Liver (tissue), 9 donors: ENCODE results near the gene RAD51B. TPM values are rescaled to one million over a fixed set of nuclear protein-coding genes. Genes with fewer than 3 reads are reported as not detected.

ENCODE experiments used
- DNase-seq: peaks from one replicate; pipeline ENCODE4 v3.0.0-alpha.2; 2017; ENCODE audit warnings: low spot score
- H3K27ac ChIP-seq, 2 donors: one replicate each; pipeline ENCODE4 v1.7.0; 2013; ENCODE audit warnings: inconsistent platforms in 2 of 2, low read length in 2 of 2, control low read depth in 1 of 2, low read depth in 1 of 2, mild to moderate bottlenecking in 1 of 2
- H3K27me3 ChIP-seq, 4 donors: one replicate each; pipeline versions ENCODE4 v1.6.1 to v1.7.0; 2013; ENCODE audit warnings: low read length in 3 of 4, inconsistent platforms in 1 of 4, mild to moderate bottlenecking in 1 of 4, moderate library complexity in 1 of 4; ENCODE audit not compliant: control insufficient read depth in 4 of 4, insufficient read depth in 4 of 4
- H3K36me3 ChIP-seq, 4 donors: one replicate each; pipeline versions ENCODE4 v1.6.1 to v1.7.0; 2013; ENCODE audit warnings: low read length in 3 of 4, mild to moderate bottlenecking in 3 of 4, low read depth in 1 of 4, moderate library complexity in 1 of 4; ENCODE audit not compliant: control insufficient read depth in 4 of 4, insufficient read depth in 3 of 4
- H3K4me1 ChIP-seq, 4 donors: one replicate each; pipeline versions ENCODE4 v1.6.1 to v1.7.0; 2013; ENCODE audit warnings: low read length in 3 of 4, mild to moderate bottlenecking in 3 of 4, moderate library complexity in 1 of 4; ENCODE audit not compliant: control insufficient read depth in 4 of 4, insufficient read depth in 4 of 4
- H3K4me3 ChIP-seq, 3 donors: one replicate each; pipeline versions ENCODE4 v1.6.1 to v1.7.0; 2013; ENCODE audit warnings: low read length in 3 of 3, control low read depth in 1 of 3, low read depth in 1 of 3, mild to moderate bottlenecking in 1 of 3
- H3K9ac ChIP-seq, 2 donors: one replicate each; pipeline ENCODE4 v1.7.0; 2013; ENCODE audit warnings: low read length in 2 of 2, mild to moderate bottlenecking in 2 of 2, moderate library complexity in 2 of 2, control low read depth in 1 of 2, low read depth in 1 of 2
- H3K9me3 ChIP-seq, 4 donors: one replicate each; pipeline versions ENCODE4 v1.6.1 to v1.7.0; 2013; ENCODE audit warnings: low read length in 3 of 4; ENCODE audit not compliant: control insufficient read depth in 4 of 4
- EGR1 ChIP-seq, 2 donors: IDR thresholded peaks; 2 replicates each; pipeline ENCODE4 v1.6.1; 2016 to 2018; ENCODE audit warnings: antibody characterized with exemption in 2 of 2, low read depth in 2 of 2
- FOXA1 ChIP-seq: IDR thresholded peaks from 2 replicates; pipeline ENCODE4 v1.6.1; 2016; ENCODE audit warnings: antibody characterized with exemption
- FOXA2 ChIP-seq: IDR thresholded peaks from 2 replicates; pipeline ENCODE4 v1.6.1; 2016; ENCODE audit warnings: antibody characterized with exemption
- GABPA ChIP-seq, 2 donors: IDR thresholded peaks in 1 of 2; conservative IDR thresholded peaks in 1 of 2; 2 replicates each; pipeline ENCODE4 v1.6.1; 2016; ENCODE audit warnings: antibody characterized with exemption in 2 of 2, mild to moderate bottlenecking in 1 of 2, moderate library complexity in 1 of 2
- HNF4A ChIP-seq, 2 donors: conservative IDR thresholded peaks; 2 replicates each; pipeline ENCODE4 v1.6.1; 2016; ENCODE audit warnings: antibody characterized with exemption in 2 of 2, mild to moderate bottlenecking in 2 of 2
- JUND ChIP-seq, 2 donors: IDR thresholded peaks; 2 replicates each; pipeline ENCODE4 v1.6.1; 2016; ENCODE audit warnings: antibody characterized with exemption in 2 of 2
- NR2F2 ChIP-seq: IDR thresholded peaks from 2 replicates; pipeline ENCODE4 v1.6.1; 2016; ENCODE audit warnings: antibody characterized with exemption
- RAD21 ChIP-seq, 2 donors: IDR thresholded peaks; 2 replicates each; pipeline ENCODE4 v1.6.1; 2016; ENCODE audit warnings: antibody characterized with exemption in 2 of 2, mild to moderate bottlenecking in 2 of 2
- RXRA ChIP-seq, 2 donors: IDR thresholded peaks; 2 replicates each; pipeline ENCODE4 v1.6.1; 2017 to 2018; ENCODE audit warnings: antibody characterized with exemption in 2 of 2, mild to moderate bottlenecking in 1 of 2
- SP1 ChIP-seq: IDR thresholded peaks from 2 replicates; pipeline ENCODE4 v1.6.1; 2018; ENCODE audit warnings: antibody characterized with exemption, mild to moderate bottlenecking
- TAF1 ChIP-seq: conservative IDR thresholded peaks from 2 replicates; pipeline ENCODE4 v1.6.1; 2016; ENCODE audit warnings: antibody characterized with exemption, mild to moderate bottlenecking
- YY1 ChIP-seq: IDR thresholded peaks from 2 replicates; pipeline ENCODE4 v1.6.1; 2016; ENCODE audit warnings: antibody characterized with exemption, mild to moderate bottlenecking
- ZBTB33 ChIP-seq: IDR thresholded peaks from 2 replicates; pipeline ENCODE4 v1.6.1; 2016; ENCODE audit warnings: antibody characterized with exemption
- WGBS: extraction: QIAGEN DNeasy Blood & Tissue Kit; methylation state at CpG from one replicate; pipeline ENCODE4 v1.1.7; 2013; 5-methylcytosine and 5-hydroxymethylcytosine counted together
- polyA plus RNA-seq, 2 donors: library from polyadenylated mRNA; stranded (reverse) in 1 of 2; unstranded in 1 of 2; fragments of 200-250 nt in 1 of 2; fragments of >200 nt in 1 of 2; fragmentation: Nextera tagmentation in 1 of 2; extraction: Ambion mirVana in 1 of 2; gene quantifications; one replicate each; pipeline versions ENCODE4 v1.2.1 to v1.2.3, GENCODE V29; 2013 to 2015
- total RNA-seq, 2 donors: library from RNA; depleted of rRNA; stranded (reverse); fragments of >200 nt; gene quantifications; one replicate each; pipeline ENCODE4 v1.2.3, GENCODE V29; 2014
- TF ChIP-seq, protein P1 (sequence below): IDR thresholded peaks from 2 replicates; pipeline ENCODE4 v1.6.1; 2016; ENCODE audit warnings: antibody characterized with exemption
- TF ChIP-seq, protein P2 (sequence below): IDR thresholded peaks from 2 replicates; pipeline ENCODE4 v1.6.1; 2016; ENCODE audit warnings: antibody characterized with exemption, mild to moderate bottlenecking
- TF ChIP-seq, protein P3 (sequence below): fragments of 150-350 bp; IDR thresholded peaks from 2 replicates; pipeline ENCODE4 v1.5.1; 2017; ENCODE audit warnings: improper control_type of control experiment, low read depth, low read length; ENCODE audit not compliant: missing input control
- TF ChIP-seq, protein P4 (sequence below): IDR thresholded peaks from 2 replicates; pipeline ENCODE4 v1.6.1; 2016; ENCODE audit warnings: antibody characterized with exemption
- donor health status: healthy.
- donor health status: healthy.
- donor health status: healthy.
- donor health status: healthy.
- donor health status: healthy.

RAD51B gene
- total and polyA plus RNA-seq, 4 donors: 0.81 to 12.9 (median 2.4) TPM

DNA sequence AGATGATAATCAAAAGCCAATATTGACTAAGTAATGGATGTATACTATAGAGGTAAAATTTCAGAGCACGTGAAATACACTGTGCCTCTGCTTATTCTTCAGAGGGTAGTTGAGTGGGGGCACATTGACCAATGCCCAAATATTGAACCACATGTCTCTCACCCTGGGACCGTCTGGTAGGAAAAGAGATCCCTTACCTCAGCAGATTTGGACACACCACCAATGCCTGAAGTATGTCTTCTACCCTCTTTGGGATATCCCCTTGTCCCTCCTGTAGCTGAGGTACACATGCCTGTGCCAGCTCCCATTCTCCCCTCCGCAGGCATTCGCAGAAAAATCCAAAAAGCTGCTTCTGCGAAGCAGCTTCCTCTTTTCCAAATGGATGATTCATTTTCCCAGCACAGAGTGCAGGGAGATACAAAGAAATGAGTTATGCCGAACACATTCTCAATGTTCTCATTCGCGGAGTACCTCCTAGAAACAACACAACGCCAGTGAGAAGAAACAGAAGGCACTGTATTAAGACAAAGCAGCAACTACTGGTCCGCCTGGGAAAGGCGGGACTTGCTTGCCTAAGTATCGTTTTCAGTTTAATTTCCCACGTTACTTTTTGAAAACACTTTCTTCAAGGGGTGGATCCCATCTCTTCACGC is 3.9 kb upstream of the RAD51B start:
- Histone ChIP-seq H3K27me3 (no peaks in the 10 kb centered on the region), H3K9ac (peak overlapping the region; percentile 73 to 80), H3K4me1 (peaks cover 8 to 30% (median 21%) of the 10 kb centered on the region in 4 donors), H3K36me3 (peaks cover 0 to 15% (median 9%) of the 10 kb centered on the region in 4 donors), H3K9me3 (no peaks in the 10 kb centered on the region), H3K4me3 (peak overlapping the region; percentile 82 to 97 (median 91)), H3K27ac (no peak overlapping the region)
- DNase-seq: no peak
- 8% methylated on average over 14 of the region's 14 CpGs for WGBS
- TF ChIP-seq FOXA2 (no peak), HNF4A (conservative IDR thresholded peaks at IDR 0.05) (no peak), SP1 (no peak), GABPA (IDR thresholded peaks at IDR 0.05 in 1 of 2, conservative IDR thresholded peaks at IDR 0.05 in 1 of 2) (no peak), RAD21 (IDR thresholded peaks at IDR 0.05) (no peak), EGR1 (IDR thresholded peaks at IDR 0.05; ENCODE audit: low read depth in 2 of 2) (no peak), JUND (IDR thresholded peaks at IDR 0.05) (no peak), RXRA (IDR thresholded peaks at IDR 0.05) (no peak), TAF1 (no peak)
- TF ChIP-seq, protein P1, sequence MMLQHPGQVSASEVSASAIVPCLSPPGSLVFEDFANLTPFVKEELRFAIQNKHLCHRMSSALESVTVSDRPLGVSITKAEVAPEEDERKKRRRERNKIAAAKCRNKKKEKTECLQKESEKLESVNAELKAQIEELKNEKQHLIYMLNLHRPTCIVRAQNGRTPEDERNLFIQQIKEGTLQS: no peak
- TF ChIP-seq, protein P2, sequence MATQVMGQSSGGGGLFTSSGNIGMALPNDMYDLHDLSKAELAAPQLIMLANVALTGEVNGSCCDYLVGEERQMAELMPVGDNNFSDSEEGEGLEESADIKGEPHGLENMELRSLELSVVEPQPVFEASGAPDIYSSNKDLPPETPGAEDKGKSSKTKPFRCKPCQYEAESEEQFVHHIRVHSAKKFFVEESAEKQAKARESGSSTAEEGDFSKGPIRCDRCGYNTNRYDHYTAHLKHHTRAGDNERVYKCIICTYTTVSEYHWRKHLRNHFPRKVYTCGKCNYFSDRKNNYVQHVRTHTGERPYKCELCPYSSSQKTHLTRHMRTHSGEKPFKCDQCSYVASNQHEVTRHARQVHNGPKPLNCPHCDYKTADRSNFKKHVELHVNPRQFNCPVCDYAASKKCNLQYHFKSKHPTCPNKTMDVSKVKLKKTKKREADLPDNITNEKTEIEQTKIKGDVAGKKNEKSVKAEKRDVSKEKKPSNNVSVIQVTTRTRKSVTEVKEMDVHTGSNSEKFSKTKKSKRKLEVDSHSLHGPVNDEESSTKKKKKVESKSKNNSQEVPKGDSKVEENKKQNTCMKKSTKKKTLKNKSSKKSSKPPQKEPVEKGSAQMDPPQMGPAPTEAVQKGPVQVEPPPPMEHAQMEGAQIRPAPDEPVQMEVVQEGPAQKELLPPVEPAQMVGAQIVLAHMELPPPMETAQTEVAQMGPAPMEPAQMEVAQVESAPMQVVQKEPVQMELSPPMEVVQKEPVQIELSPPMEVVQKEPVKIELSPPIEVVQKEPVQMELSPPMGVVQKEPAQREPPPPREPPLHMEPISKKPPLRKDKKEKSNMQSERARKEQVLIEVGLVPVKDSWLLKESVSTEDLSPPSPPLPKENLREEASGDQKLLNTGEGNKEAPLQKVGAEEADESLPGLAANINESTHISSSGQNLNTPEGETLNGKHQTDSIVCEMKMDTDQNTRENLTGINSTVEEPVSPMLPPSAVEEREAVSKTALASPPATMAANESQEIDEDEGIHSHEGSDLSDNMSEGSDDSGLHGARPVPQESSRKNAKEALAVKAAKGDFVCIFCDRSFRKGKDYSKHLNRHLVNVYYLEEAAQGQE: no peak
- TF ChIP-seq, protein P3, sequence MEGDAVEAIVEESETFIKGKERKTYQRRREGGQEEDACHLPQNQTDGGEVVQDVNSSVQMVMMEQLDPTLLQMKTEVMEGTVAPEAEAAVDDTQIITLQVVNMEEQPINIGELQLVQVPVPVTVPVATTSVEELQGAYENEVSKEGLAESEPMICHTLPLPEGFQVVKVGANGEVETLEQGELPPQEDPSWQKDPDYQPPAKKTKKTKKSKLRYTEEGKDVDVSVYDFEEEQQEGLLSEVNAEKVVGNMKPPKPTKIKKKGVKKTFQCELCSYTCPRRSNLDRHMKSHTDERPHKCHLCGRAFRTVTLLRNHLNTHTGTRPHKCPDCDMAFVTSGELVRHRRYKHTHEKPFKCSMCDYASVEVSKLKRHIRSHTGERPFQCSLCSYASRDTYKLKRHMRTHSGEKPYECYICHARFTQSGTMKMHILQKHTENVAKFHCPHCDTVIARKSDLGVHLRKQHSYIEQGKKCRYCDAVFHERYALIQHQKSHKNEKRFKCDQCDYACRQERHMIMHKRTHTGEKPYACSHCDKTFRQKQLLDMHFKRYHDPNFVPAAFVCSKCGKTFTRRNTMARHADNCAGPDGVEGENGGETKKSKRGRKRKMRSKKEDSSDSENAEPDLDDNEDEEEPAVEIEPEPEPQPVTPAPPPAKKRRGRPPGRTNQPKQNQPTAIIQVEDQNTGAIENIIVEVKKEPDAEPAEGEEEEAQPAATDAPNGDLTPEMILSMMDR: no peak

DNA sequence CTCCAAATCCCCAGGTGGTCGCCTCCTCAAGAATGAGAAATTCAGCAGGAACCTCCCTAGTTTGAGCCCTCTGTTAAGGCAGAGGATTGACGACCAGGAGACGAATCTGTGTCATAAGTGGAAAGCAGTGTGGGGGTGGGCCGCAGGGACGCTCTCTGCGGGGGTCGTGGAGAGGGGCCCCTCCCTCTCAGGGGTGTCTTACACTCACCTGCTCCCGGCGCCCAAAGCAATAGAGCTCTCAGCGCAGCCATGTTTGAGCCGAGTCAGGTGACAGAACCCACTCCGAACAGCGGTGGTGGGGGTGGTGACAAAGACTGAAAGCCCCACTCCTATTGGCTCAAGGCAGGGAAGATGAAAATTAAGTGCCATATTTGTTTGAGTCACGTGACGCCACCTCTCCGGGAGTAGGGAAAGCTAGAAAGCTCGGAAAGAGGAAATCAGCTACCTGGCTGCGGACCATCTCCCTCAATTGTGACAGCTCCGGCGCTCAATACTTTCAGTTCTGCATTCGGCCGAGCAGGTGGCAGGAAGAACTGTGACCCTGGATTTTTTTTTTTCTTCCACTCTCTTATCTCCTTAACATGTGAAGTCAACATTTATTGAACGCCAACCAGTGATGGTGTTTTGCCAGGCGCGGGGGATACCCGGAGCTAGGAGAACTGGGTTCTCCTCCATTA is 3.1 kb upstream of the RAD51B start, which contains the start of gene ZFYVE26:
Gene ZFYVE26 (minus strand): TSS at position 265 of the 677 bp plus-strand sequence. CDS start 627 bp downstream, outside the sequence.
- H3K9ac ChIP-seq: peak within 1 kb of the TSS; percentile 73 to 80
- H3K4me3 ChIP-seq: peak within 1 kb of the TSS; percentile 82 to 97 (median 91)
- H3K27ac ChIP-seq: peak within 1 kb of the TSS; percentile 76 to 79
- peaks cover 0 to 15% (median 7%) of the 10 kb centered on the region in 4 donors for H3K36me3 ChIP-seq
- WGBS: under 1% methylated on average over 26 of the region's 26 CpGs
- peak; percentile 86 for DNase-seq
- peaks cover 8 to 30% (median 23%) of the 10 kb centered on the region in 4 donors for H3K4me1 ChIP-seq
- H3K9me3 ChIP-seq: no peaks in the 10 kb centered on the region
- no peaks in the 10 kb centered on the region for H3K27me3 ChIP-seq
- TF ChIP-seq FOXA2 (peak; percentile 16), JUND (IDR thresholded peaks at IDR 0.05) (peak in 1 of 2 donors; percentile 58), RAD21 (IDR thresholded peaks at IDR 0.05) (no peak), ZBTB33 (peak; percentile 94), RXRA (IDR thresholded peaks at IDR 0.05) (peak; percentile 45 to 62), SP1 (peak; percentile 76), YY1 (peak; percentile 99), NR2F2 (peak; percentile 11), TAF1 (peak; percentile 90), FOXA1 (no peak)
- TF ChIP-seq, protein P3: no peak
- TF ChIP-seq, protein P4, sequence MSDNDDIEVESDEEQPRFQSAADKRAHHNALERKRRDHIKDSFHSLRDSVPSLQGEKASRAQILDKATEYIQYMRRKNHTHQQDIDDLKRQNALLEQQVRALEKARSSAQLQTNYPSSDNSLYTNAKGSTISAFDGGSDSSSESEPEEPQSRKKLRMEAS: peak; percentile 80
- TF ChIP-seq, protein P1: peak; percentile 68
